ENCODE results near the gene ARHGDIA.

DNA sequence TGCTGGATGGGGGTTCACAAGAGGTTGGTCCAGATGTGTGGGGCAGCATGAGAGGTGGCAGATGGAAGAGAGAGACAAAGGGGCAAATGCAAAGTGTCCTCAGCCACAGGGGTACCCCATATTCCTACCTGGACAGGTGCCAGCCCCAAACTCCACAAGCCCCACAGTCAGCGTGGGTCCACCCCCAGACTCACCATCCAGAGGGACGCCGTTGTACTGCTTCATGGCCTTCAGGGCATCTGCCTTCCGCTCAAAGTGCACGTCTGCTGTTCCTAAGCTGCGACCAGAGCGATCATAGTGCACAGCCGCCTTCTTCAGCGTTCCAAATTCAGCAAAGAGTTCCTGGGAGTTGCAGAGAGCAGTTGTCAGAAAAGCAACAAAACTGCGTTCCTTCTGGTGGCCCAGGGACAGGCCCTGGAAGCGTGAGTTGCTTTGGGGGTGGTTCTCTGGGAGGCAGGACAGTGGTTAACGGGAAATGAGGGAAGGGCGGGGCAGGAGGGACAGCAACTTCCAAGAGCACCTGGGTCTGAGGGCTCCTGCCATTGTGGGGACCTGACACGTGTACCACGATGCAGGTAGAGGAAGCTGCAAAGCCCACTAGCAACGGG, 18.0 kb upstream of the ARHGDIA start:
- TF ChIP-seq, protein P1, sequence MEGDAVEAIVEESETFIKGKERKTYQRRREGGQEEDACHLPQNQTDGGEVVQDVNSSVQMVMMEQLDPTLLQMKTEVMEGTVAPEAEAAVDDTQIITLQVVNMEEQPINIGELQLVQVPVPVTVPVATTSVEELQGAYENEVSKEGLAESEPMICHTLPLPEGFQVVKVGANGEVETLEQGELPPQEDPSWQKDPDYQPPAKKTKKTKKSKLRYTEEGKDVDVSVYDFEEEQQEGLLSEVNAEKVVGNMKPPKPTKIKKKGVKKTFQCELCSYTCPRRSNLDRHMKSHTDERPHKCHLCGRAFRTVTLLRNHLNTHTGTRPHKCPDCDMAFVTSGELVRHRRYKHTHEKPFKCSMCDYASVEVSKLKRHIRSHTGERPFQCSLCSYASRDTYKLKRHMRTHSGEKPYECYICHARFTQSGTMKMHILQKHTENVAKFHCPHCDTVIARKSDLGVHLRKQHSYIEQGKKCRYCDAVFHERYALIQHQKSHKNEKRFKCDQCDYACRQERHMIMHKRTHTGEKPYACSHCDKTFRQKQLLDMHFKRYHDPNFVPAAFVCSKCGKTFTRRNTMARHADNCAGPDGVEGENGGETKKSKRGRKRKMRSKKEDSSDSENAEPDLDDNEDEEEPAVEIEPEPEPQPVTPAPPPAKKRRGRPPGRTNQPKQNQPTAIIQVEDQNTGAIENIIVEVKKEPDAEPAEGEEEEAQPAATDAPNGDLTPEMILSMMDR (conservative IDR thresholded peaks at IDR 0.05; ENCODE audit: low read length) = no peak
- TF ChIP-seq EZH2phosphoT487 (IDR thresholded peaks at IDR 0.05; ENCODE audit: borderline replicate concordance, low read depth, low read length) = no peak
